ENCODE data around the gene VANGL1.

GRCh38 chr1:115678141-115678540 lies 36.4 kb downstream of the VANGL1 start:
- TF ChIP-seq CTCF (IDR thresholded peaks at IDR 0.05) = no peak
- TF ChIP-seq POLR2A (IDR thresholded peaks at IDR 0.05) = no peak

Measured in lower leg skin (tissue), 3 donors.